Breast epithelium (tissue), 3 donors: Measurements from ENCODE around the gene SH3GL3.

ENCODE experiments used
- CTCF ChIP-seq, 3 donors: fragments of 450-650 bp; IDR thresholded peaks; one replicate each; pipeline ENCODE4 v1.5.1; 2016 to 2017; ENCODE audit warnings: antibody characterized with exemption in 3 of 3, mild to moderate bottlenecking in 3 of 3, moderate library complexity in 3 of 3
- POLR2A ChIP-seq: fragments of 450-650 bp; IDR thresholded peaks from one replicate; pipeline ENCODE4 v1.6.1; 2016; ENCODE audit warnings: antibody characterized with exemption, mild to moderate bottlenecking, moderate library complexity

GRCh38 chr15:83484636-83485035 lies 37.5 kb downstream of the SH3GL3 start:
- TF ChIP-seq CTCF (IDR thresholded peaks at IDR 0.05): no peak
- no peak for TF ChIP-seq POLR2A
